ENCODE data around the gene PLPP7.
"Not testable (repeated sequence)": the region's sequence is repeated elsewhere in the genome, so short reads cannot be mapped to it uniquely, and the experiment has no call there.

Gene PLPP7

DNA sequence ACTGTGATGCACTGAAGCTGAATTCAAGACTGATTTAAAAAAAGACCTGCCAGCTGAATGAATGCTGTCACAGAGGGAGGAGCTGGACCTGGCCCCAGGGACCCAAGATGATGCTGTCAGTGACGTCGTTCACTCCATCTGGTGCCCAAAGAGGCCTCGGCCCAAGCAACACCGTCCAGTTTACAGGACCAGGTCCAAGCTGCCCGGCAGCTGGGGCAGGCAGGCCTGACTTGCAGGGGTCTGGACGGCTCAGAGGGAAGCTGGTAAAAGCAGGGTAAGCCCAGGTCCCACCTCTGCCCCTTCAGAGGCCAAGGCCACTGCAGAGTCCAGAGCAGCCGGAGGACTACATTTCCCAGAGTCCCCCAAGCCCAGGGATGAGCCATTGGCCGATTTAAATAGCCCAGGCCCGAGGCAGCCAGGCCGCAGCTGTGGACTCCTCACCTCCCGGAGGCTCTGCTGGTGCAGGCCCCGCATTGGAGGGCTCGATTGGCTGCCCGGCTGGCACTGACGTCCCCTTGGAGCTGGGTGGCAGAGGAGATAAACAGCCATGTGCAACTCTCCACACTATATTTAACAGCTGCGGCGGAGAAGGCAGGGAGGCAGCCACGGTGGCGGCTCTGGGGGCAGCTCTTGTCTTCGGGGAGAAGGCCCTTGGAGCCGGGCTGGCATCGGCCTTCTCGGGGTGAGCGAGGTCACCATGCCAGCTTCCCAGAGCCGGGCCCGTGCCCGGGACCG, at the start of gene PLPP7:
Gene PLPP7, plus strand, starts transcription at position 423 of the 735 bp plus-strand sequence. Its CDS starts 275 bp downstream, at position 698.
- DNase-seq (ENCODE audit: low spot score), result peak; percentile 88

DNA sequence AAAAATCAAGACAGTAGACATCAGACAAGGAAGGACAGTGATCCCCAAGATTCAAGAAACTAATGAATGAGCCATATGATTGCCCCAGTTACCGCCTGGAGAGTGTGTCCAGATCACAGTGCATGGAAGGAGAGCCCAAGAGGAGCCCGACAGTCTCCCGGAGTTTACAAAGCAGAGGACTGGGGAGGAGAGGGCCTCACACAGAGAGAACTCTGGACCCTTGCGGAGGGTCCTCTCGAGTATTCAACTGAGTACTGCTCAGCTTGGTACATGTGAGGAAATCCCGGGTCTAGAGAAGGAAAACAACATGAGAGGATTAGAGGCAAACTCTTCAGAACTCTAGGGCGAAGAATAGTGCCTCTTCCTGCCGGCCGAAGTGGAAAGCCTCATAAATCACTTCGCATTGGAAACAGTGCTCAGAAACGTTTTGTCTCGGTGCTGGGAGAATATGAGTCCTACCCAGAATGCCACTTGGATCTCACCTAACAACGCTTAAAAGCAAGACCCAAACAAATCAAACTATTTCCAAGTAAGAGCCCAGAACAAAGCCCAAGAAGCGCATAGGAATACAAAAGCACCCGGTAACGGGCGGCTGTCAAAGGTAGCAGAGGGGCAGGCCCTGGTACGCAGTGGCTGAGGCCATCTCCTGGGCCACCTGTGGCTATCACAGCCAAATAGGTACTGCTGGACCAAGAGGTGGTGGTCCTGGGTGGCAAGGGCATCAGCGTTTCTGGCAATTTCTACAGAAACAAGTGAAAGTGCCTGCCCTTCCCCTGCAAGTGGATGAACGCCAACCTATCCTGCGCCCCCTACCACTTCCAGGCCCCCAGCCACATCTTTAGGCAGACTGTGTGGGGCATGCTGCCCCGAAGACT, 49.2 kb upstream of the PLPP7 start:
- DNase-seq (ENCODE audit: low spot score), result no peak

- not testable (repeated sequence) for DNase-seq (ENCODE audit: low spot score)
Observed at GRCh38 chr9:131244331-131244730, 45.2 kb upstream of the PLPP7 start.

DNA sequence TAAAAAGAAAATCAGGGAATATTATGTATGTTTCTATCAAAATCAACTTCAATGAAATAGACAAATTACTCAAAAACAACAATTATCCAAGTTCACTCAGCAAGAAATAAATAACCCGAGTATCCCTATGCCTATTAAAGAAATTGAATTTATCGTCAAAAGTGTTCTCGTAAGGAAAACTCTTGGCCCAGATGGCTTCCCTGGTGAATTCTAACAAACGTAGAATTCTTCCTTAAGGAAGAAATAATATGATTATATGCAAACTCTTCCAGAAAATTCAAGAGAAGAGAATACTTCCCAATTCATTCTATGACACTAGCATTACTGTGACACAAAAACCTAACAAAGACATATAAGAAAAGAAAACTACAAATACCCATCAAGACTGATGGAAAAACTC, 42.9 kb upstream of the PLPP7 start:
- no peak for DNase-seq (ENCODE audit: low spot score)

DNA sequence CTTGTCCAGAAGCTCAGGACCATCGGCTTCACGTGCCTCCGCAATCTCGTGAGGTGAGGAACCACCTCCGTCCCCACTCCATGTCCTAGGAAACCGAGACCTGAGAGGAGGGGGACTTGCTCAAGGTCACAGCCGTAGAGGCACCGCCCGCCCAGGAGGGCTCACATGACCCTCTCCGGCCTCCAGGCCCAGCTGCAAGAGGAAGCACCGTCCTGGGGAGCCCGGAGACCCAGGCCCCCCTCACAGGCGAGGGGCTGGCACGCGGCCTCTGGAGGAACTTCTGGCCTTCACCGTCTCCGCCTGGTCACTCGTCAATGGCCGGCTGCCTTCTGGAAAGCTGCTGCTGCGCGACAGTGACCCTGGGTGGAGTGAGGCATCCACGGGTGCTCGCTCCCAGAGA, 37.4 kb upstream of the PLPP7 start:
- DNase-seq (ENCODE audit: low spot score), result no peak

GRCh38 chr9:131253891-131254491, 35.5 kb upstream of the PLPP7 start:
- DNase-seq (ENCODE audit: low spot score), result peak; percentile 79

- DNase-seq (ENCODE audit: low spot score), result no peak
Observed at GRCh38 chr9:131254626-131255025, 34.9 kb upstream of the PLPP7 start.

- no peak for DNase-seq (ENCODE audit: low spot score)
Observed at GRCh38 chr9:131255676-131256197, 33.8 kb upstream of the PLPP7 start.

- DNase-seq (ENCODE audit: low spot score), result no peak
Observed at GRCh38 chr9:131257266-131258025, 32.1 kb upstream of the PLPP7 start.

- DNase-seq (ENCODE audit: low spot score), result no peak
Observed at GRCh38 chr9:131258186-131258585, 31.3 kb upstream of the PLPP7 start.

GRCh38 chr9:131258698-131259431, 30.7 kb upstream of the PLPP7 start:
- no peak for DNase-seq (ENCODE audit: low spot score)

GRCh38 chr9:131259432-131259898, 30.1 kb upstream of the PLPP7 start:
- DNase-seq (ENCODE audit: low spot score), result no peak

DNA sequence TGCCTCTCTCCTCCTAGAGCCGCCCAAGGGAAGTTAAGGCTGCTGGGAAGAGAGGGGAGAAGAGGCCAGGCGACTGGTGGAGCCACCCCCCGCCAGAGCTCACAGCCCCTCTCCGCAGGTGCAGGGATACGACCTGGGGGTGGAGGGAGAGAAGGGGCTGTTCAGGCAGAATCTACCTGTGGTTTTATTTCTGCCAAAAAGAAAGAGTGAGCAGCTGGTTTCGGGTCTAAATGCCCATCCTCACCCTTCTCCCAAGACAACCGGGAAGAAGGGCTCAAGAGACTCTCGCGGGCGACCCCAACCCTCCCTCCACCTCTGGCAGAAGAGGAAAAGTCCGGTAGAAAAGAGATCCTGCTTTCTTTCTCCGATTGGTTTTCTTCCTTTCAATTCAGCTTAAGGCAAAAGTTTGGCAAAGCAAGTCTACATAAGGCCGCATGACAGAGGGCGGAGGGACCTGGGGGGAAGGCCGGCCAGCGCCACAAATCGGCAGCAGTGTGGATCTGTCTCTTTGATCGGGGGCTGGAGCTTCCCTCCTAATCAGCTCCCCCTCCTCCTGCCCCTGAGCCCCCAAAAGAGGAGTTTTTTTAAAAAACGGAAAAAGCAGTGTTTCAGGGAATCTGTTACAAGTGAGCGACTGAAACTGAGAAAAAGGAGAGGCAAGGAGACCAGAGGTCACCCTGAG, 29.5 kb upstream of the PLPP7 start:
- DNase-seq (ENCODE audit: low spot score), result no peak

- DNase-seq (ENCODE audit: low spot score), result no peak
Observed at GRCh38 chr9:131260751-131261452, 28.6 kb upstream of the PLPP7 start.

- DNase-seq (ENCODE audit: low spot score), result no peak
Observed at GRCh38 chr9:131262327-131263032, 27.0 kb upstream of the PLPP7 start.

GRCh38 chr9:131263033-131263343, 26.5 kb upstream of the PLPP7 start:
- DNase-seq (ENCODE audit: low spot score), result not testable (repeated sequence)

DNA sequence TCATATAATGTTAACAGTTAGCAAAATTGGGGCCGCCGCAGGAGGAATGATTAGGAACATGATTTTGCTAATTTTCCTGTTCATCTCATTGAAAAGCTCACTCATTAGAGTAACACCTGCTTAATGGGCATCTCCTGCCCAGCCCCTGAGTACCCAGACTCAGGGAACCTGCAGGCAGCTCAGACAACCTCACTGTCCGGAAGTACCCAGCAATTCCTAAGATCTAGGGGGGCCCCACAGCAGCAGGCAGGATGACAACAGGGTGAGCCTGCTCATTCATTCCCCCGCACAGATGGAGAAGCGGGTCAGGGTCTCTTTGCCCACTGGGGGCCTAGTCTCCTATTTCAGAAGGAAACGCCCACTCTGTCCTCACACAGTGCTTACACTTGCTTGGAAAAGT, 25.8 kb upstream of the PLPP7 start:
- no peak for DNase-seq (ENCODE audit: low spot score)

GRCh38 chr9:131264231-131264630, 25.3 kb upstream of the PLPP7 start:
- no peak for DNase-seq (ENCODE audit: low spot score)

Data from pons (tissue), 1 donor.